Measurements from ENCODE around the gene RXRA.
A peak's percentile ranks its signal among the peaks of the same experiment; 100 is the strongest.

The RXRA gene

DNA sequence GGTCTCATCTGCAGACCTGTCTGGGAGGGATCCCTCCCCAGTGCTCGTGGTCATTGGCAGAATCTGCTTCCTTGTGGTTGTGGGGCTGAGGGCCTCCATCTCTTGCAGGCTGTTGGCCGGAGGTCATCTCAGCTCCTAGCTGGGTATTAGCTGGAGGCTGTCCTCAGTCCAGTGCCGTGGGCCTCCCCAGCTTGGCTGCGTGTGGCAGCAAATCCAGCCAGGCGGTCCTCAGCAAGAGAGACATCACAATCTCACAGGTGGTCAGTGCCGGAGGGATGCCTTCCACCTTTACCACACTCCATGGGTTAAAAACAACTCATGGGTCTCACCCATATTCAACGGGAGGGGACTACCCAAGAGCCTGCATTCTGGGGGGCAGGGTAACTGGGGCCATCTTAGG, 155.5 kb downstream of the RXRA start:
- Histone ChIP-seq H3K9ac (ENCODE audit: low read length) (no peak overlapping the region), H3K4me3 (ENCODE audit: insufficient read depth in 1 of 2, low read depth in 1 of 2, low read length in 2 of 2) (no peak overlapping the region), H3K4me2 (ENCODE audit: low read length, poor library complexity, severe bottlenecking) (no peak overlapping the region), H2BK15ac (ENCODE audit: low read depth, poor library complexity, severe bottlenecking) (no peak overlapping the region), H4K8ac (ENCODE audit: low read length) (no peak overlapping the region), H3K27me3 (ENCODE audit: control insufficient read depth in 1 of 2, insufficient read depth in 1 of 2, low read length in 2 of 2) (peaks cover 0 to 2% of the 10 kb centered on the region in 2 experiments), H3K4ac (ENCODE audit: low read depth in 1 of 2, low read length in 2 of 2) (no peak overlapping the region), H2AFZ (ENCODE audit: low read depth, low read length) (no peak overlapping the region), H4K91ac (ENCODE audit: low read length) (no peak overlapping the region), H2BK120ac (ENCODE audit: low read depth, low read length) (no peak overlapping the region), H3K14ac (ENCODE audit: low read length in 2 of 2) (no peak overlapping the region), H3K4me1 (ENCODE audit: control insufficient read depth, insufficient read depth, low read depth, low read length) (peaks cover 1% of the 10 kb centered on the region), H3K79me1 (replicated peaks; ENCODE audit: low read length, poor library complexity, severe bottlenecking) (no peaks in the 10 kb centered on the region), H2BK5ac (ENCODE audit: low read depth, low read length, poor library complexity, severe bottlenecking) (no peak overlapping the region), H3K27ac (ENCODE audit: low read length, poor library complexity, severe bottlenecking) (no peak overlapping the region), H2AK5ac (ENCODE audit: low read length, severe bottlenecking) (no peak overlapping the region), H2BK12ac (ENCODE audit: low read length in 2 of 2) (no peak overlapping the region), H3K36me3 (ENCODE audit: control insufficient read depth in 1 of 2, insufficient read depth in 2 of 2, low read depth in 1 of 2, low read length in 2 of 2) (no peaks in the 10 kb centered on the region), H3K9me3 (ENCODE audit: control insufficient read depth, low read length) (no peaks in the 10 kb centered on the region), H3K23ac (ENCODE audit: low read length in 2 of 2) (no peak overlapping the region), H3K18ac (ENCODE audit: low read depth in 1 of 2, low read length in 2 of 2) (no peak overlapping the region)
- WGBS = 86% methylated on average over 7 of the region's 7 CpGs
- no peak for DNase-seq

DNA sequence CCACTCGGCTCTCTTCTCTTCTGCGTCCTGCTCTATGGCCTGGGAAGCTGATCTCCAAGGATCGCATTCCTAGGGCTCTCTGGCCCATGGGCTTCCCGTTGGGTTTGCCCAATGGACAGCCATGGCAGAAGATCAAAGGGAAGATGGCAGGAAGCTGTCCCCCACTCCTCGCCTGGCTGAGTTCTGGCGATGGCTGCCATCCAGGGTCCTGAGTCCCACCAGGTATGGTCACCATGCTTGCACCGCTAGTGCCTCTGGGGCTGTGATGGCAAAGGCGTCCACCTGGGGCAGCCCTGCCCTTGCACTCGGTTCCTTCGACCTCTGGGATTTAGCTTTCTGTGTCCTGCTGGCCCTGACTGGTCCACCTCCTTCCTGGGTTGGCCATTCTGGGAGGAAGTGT, 156.0 kb downstream of the RXRA start:
- Histone ChIP-seq H3K4me3 (ENCODE audit: insufficient read depth in 1 of 2, low read depth in 1 of 2, low read length in 2 of 2) (no peak overlapping the region), H2AFZ (ENCODE audit: low read depth, low read length) (no peak overlapping the region), H2BK120ac (ENCODE audit: low read depth, low read length) (no peak overlapping the region), H3K27ac (ENCODE audit: low read length, poor library complexity, severe bottlenecking) (no peak overlapping the region), H3K36me3 (ENCODE audit: control insufficient read depth in 1 of 2, insufficient read depth in 2 of 2, low read depth in 1 of 2, low read length in 2 of 2) (no peaks in the 10 kb centered on the region), H2AK5ac (ENCODE audit: low read length, severe bottlenecking) (no peak overlapping the region), H3K9me3 (ENCODE audit: control insufficient read depth, low read length) (no peaks in the 10 kb centered on the region), H3K4ac (ENCODE audit: low read depth in 1 of 2, low read length in 2 of 2) (no peak overlapping the region), H4K91ac (ENCODE audit: low read length) (no peak overlapping the region), H3K79me1 (replicated peaks; ENCODE audit: low read length, poor library complexity, severe bottlenecking) (no peaks in the 10 kb centered on the region), H3K23ac (ENCODE audit: low read length in 2 of 2) (no peak overlapping the region), H3K27me3 (ENCODE audit: control insufficient read depth in 1 of 2, insufficient read depth in 1 of 2, low read length in 2 of 2) (peaks cover 0 to 2% of the 10 kb centered on the region in 2 experiments), H3K4me1 (ENCODE audit: control insufficient read depth, insufficient read depth, low read depth, low read length) (peaks cover 1% of the 10 kb centered on the region), H3K18ac (ENCODE audit: low read depth in 1 of 2, low read length in 2 of 2) (peak overlapping the region in 1 of 2 experiments; percentile 59), H3K14ac (ENCODE audit: low read length in 2 of 2) (no peak overlapping the region), H2BK5ac (ENCODE audit: low read depth, low read length, poor library complexity, severe bottlenecking) (no peak overlapping the region), H4K8ac (ENCODE audit: low read length) (no peak overlapping the region), H2BK12ac (ENCODE audit: low read length in 2 of 2) (no peak overlapping the region), H3K9ac (ENCODE audit: low read length) (no peak overlapping the region), H2BK15ac (ENCODE audit: low read depth, poor library complexity, severe bottlenecking) (no peak overlapping the region), H3K4me2 (ENCODE audit: low read length, poor library complexity, severe bottlenecking) (no peak overlapping the region)
- no peak for DNase-seq
- 92% methylated on average over 10 of the region's 10 CpGs for WGBS

DNA sequence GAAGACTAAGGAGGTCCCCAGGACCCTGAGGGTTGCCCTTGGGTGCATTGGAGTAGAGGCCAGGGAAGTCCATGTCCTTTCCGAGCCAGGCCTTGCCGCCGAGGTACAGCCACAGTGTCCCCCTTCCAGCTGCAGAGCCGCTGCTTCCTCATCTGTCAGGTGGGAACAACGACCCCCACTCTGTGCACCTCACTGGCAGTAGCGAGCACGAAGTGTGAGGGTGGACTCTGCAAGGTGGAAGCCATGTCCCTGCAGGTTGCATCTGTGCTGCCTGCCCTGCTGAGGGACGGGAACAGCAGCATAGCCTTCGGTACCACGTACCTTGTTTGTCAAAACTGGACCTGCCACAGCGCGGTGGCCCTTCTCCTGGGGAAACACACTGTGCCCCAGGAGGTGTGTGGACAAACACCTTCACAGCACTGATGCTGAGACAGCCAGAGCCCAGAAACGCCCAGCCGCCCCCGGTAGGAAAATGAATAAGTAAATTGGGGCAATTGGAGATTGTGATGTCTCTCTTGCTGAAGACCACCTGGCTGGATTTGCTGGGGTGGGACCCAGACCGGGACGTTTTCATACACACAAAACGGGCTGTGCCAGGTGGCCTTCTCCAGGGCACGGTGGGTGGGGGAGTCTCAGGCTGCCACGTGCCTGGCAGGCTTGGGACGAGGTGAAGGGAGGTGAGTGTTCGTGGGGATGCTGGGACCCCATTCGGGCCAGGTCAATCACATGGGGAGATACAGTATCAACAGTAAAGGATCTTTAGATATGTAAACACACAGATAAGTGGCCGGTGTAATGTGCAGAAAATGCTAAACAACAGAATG, 157.3 kb downstream of the RXRA start:
- Histone ChIP-seq H2BK15ac (ENCODE audit: low read depth, poor library complexity, severe bottlenecking) (peak overlapping the region; percentile 64), H3K4me3 (ENCODE audit: insufficient read depth in 1 of 2, low read depth in 1 of 2, low read length in 2 of 2) (no peak overlapping the region), H3K4me2 (ENCODE audit: low read length, poor library complexity, severe bottlenecking) (no peak overlapping the region), H3K9me3 (ENCODE audit: control insufficient read depth, low read length) (no peaks in the 10 kb centered on the region), H2AFZ (ENCODE audit: low read depth, low read length) (no peak overlapping the region), H3K27ac (ENCODE audit: low read length, poor library complexity, severe bottlenecking) (no peak overlapping the region), H3K4me1 (ENCODE audit: control insufficient read depth, insufficient read depth, low read depth, low read length) (peaks cover 5% of the 10 kb centered on the region), H3K36me3 (ENCODE audit: control insufficient read depth in 1 of 2, insufficient read depth in 2 of 2, low read depth in 1 of 2, low read length in 2 of 2) (no peaks in the 10 kb centered on the region), H3K23ac (ENCODE audit: low read length in 2 of 2) (no peak overlapping the region), H4K91ac (ENCODE audit: low read length) (peak overlapping the region; percentile 57), H3K4ac (ENCODE audit: low read depth in 1 of 2, low read length in 2 of 2) (peak overlapping the region in 1 of 2 experiments; percentile 46), H3K79me1 (replicated peaks; ENCODE audit: low read length, poor library complexity, severe bottlenecking) (no peaks in the 10 kb centered on the region), H3K9ac (ENCODE audit: low read length) (no peak overlapping the region), H3K18ac (ENCODE audit: low read depth in 1 of 2, low read length in 2 of 2) (no peak overlapping the region), H3K27me3 (ENCODE audit: control insufficient read depth in 1 of 2, insufficient read depth in 1 of 2, low read length in 2 of 2) (peaks cover 0 to 2% of the 10 kb centered on the region in 2 experiments), H3K14ac (ENCODE audit: low read length in 2 of 2) (no peak overlapping the region), H2BK12ac (ENCODE audit: low read length in 2 of 2) (no peak overlapping the region), H2BK120ac (ENCODE audit: low read depth, low read length) (no peak overlapping the region), H2BK5ac (ENCODE audit: low read depth, low read length, poor library complexity, severe bottlenecking) (no peak overlapping the region), H2AK5ac (ENCODE audit: low read length, severe bottlenecking) (no peak overlapping the region), H4K8ac (ENCODE audit: low read length) (peak overlapping the region; percentile 67)
- no peak for DNase-seq
- 93% methylated on average over 22 of the region's 24 CpGs for WGBS

DNA sequence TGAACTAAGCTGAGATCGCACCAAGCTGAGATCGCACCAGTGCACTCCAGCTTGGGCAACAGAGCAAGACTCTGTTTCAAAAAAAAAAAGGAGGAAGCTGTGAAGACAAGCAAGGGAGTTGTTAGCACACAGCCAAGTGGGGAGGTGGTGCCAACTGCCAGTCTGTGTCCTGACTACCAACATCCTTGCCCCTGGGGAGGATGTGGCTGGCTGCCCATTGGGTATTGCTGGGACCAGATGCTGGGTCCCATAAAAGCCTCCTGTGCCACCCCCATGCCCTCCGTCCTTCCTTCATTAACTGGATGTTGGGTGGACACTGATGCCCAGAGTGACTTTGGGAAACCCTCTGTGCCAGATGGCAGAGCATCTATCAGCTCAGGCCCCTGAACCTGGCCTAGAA, 158.2 kb downstream of the RXRA start:
- Histone ChIP-seq H2AFZ (ENCODE audit: low read depth, low read length) (no peak overlapping the region), H2BK5ac (ENCODE audit: low read depth, low read length, poor library complexity, severe bottlenecking) (no peak overlapping the region), H3K4ac (ENCODE audit: low read depth in 1 of 2, low read length in 2 of 2) (peak overlapping the region in 1 of 2 experiments; percentile 32), H3K9ac (ENCODE audit: low read length) (no peak overlapping the region), H3K27ac (ENCODE audit: low read length, poor library complexity, severe bottlenecking) (no peak overlapping the region), H3K23ac (ENCODE audit: low read length in 2 of 2) (no peak overlapping the region), H4K91ac (ENCODE audit: low read length) (peak overlapping the region; percentile 9), H3K18ac (ENCODE audit: low read depth in 1 of 2, low read length in 2 of 2) (peak overlapping the region in 1 of 2 experiments; percentile 18), H3K4me2 (ENCODE audit: low read length, poor library complexity, severe bottlenecking) (no peak overlapping the region), H3K79me1 (replicated peaks; ENCODE audit: low read length, poor library complexity, severe bottlenecking) (no peaks in the 10 kb centered on the region), H2BK12ac (ENCODE audit: low read length in 2 of 2) (peak overlapping the region in 1 of 2 experiments; percentile 37), H3K9me3 (ENCODE audit: control insufficient read depth, low read length) (no peaks in the 10 kb centered on the region), H2BK15ac (ENCODE audit: low read depth, poor library complexity, severe bottlenecking) (no peak overlapping the region), H2AK5ac (ENCODE audit: low read length, severe bottlenecking) (no peak overlapping the region), H3K14ac (ENCODE audit: low read length in 2 of 2) (no peak overlapping the region), H3K36me3 (ENCODE audit: control insufficient read depth in 1 of 2, insufficient read depth in 2 of 2, low read depth in 1 of 2, low read length in 2 of 2) (no peaks in the 10 kb centered on the region), H3K4me3 (ENCODE audit: insufficient read depth in 1 of 2, low read depth in 1 of 2, low read length in 2 of 2) (no peak overlapping the region), H3K4me1 (ENCODE audit: control insufficient read depth, insufficient read depth, low read depth, low read length) (peaks cover 11% of the 10 kb centered on the region), H4K8ac (ENCODE audit: low read length) (no peak overlapping the region), H3K27me3 (ENCODE audit: control insufficient read depth in 1 of 2, insufficient read depth in 1 of 2, low read length in 2 of 2) (peaks cover 2 to 4% of the 10 kb centered on the region in 2 experiments), H2BK120ac (ENCODE audit: low read depth, low read length) (no peak overlapping the region)
- WGBS = 100% methylated on average over 3 of the region's 3 CpGs
- no peak for DNase-seq

Data from mesenchymal stem cell (in vitro differentiated cells and primary cell).